H1 (cell line): ENCODE data around the gene KCNJ5. TPM values are rescaled to one million over a fixed set of nuclear protein-coding genes. Genes with fewer than 3 reads are reported as not detected.

Experiments
- ASH2L ChIP-seq: fragments of 200-600, 300-600 bp; sonication (generic); IDR thresholded peaks from one replicate; pipeline ENCODE4 v1.7.1; 2017; ENCODE audit warnings: low read length
- CHD7 ChIP-seq: fragments of 300-600 bp; sonication (generic); IDR thresholded peaks from 2 replicates; pipeline ENCODE4 v1.7.1; 2012; ENCODE audit warnings: low read length, moderate library complexity, mild to moderate bottlenecking, inconsistent platforms; ENCODE audit not compliant: insufficient replicate concordance
- SIRT6 ChIP-seq: IDR thresholded peaks from one replicate; pipeline ENCODE4 v1.7.1; 2012; ENCODE audit warnings: low read length, inconsistent platforms
- SIX5 ChIP-seq: IDR thresholded peaks from 2 replicates; pipeline ENCODE4 v1.6.1; 2011; ENCODE audit warnings: mild to moderate bottlenecking, low read depth, low read length
- polyA plus RNA-seq, 7 experiments: library from polyadenylated mRNA; depleted of rRNA in 3 of 7; stranded (reverse) in 5 of 7; unstranded in 2 of 7; fragments of >200 nt in 5 of 7; fragments of 200-250 nt in 2 of 7; gene quantifications; 1 replicate in 5 of 7; 2 replicates in 1 of 7; 4 replicates in 1 of 7; pipeline versions ENCODE4 v1.2.1 to v1.2.3, GENCODE V29; 2011 to 2013; ENCODE audit warnings: missing spikeins in 2 of 7, mixed read lengths in 2 of 7
- total RNA-seq: library from RNA; stranded (reverse); fragmentation: NEBNext Ultra II Directional; extraction: Animal tissue kit (Norgen Biotek cat#: 25700); gene quantifications from 2 replicates; pipeline ENCODE4 v1.2.1, GENCODE V29; 2021

Gene KCNJ5
- total and polyA plus RNA-seq, 2 of the 8 experiments (the other 6 are each of a cell fraction or from before 2014, with no cell fraction given): 0.05 TPM; not detected in 1

GRCh38 chr11:128860571-128861361, 30.4 kb upstream of the KCNJ5 start (continued):
- TF ChIP-seq CHD7 (no peak), SIX5 (no peak), ASH2L (no peak), SIRT6 (no peak)
